Uterine smooth muscle cell (primary cell): ENCODE measurements around the gene THAP8. TPM values are rescaled to one million over a fixed set of nuclear protein-coding genes. Genes with fewer than 3 reads are reported as not detected.

Experiments used
- total RNA-seq: library from RNA; depleted of rRNA; stranded (reverse); fragments of >200 nt; gene quantifications from 2 replicates; pipeline ENCODE4 v1.2.3, GENCODE V29; 2014

Gene THAP8
- total RNA-seq = 2.4 and 3.9 TPM in 2 replicates

GRCh38 chr19:36054119-36054732 lies at the start of gene THAP8:
THAP8 (minus strand) TSS chr19:36054285; CDS start chr19:36054217, 68 bp downstream.

GRCh38 chr19:36054733-36055686 lies 925 bp upstream of the THAP8 start, which contains the start of gene WDR62:
WDR62 (plus strand) TSS chr19:36054897; CDS start chr19:36054972, 75 bp downstream.

GRCh38 chr19:36032251-36033104 lies 21.6 kb downstream of the THAP8 start, which contains the start of gene CLIP3:
CLIP3 (minus strand) TSS chr19:36032873; CDS start chr19:36032357, 516 bp downstream.

DNA sequence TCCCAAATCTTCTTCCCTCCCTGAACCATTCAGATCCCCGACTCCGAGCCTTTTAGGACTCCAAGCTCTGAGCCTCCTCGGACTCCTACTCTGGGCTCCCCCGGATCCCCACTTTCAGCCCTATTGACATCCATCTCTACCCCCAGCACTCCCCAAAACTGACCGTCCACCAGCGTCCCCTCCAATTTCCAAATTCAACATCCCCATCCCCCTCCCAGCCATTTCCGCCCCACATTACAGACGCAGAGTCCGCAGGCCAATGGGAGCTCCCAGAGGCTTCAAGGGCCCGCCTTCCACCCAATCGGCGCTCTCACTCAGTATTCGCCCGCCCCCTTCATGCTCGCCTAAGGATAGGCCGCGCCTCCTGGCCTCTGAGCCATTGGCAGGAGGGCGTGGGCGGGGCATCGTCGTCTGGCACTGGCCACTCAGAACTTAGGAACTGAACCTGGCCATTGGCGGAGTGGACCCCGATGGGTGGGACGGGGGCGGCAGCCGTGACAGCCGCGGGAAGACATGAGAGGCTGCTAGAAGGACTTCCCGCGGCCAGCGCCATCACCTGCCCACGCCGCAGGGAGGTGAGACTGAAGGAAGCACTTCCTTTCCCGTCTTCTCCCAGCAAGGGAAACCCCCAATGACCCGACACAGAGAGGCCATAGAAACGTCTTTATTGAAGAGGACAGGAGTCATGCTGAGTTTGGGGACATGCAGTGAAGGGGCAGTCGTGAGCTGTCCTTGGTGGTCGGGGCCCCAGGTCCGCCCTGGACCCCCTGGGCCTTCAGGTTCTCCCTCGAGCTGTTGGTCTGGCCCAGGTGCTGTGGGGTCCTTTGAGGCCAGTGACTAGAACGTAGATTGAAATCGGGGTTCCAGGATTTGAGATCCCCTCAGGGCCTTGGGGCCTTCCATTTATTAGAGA lies 39.8 kb downstream of the THAP8 start, which contains the start of gene ALKBH6:
TSS of gene ALKBH6 (minus strand) at position 202 of the 913 bp plus-strand sequence. CDS start 816 bp downstream, outside the sequence.

GRCh38 chr19:36008336-36008978 lies 45.6 kb downstream of the THAP8 start, which contains the start of gene SYNE4:
SYNE4 (minus strand) TSS chr19:36008813; CDS start chr19:36008681, 132 bp downstream.

DNA sequence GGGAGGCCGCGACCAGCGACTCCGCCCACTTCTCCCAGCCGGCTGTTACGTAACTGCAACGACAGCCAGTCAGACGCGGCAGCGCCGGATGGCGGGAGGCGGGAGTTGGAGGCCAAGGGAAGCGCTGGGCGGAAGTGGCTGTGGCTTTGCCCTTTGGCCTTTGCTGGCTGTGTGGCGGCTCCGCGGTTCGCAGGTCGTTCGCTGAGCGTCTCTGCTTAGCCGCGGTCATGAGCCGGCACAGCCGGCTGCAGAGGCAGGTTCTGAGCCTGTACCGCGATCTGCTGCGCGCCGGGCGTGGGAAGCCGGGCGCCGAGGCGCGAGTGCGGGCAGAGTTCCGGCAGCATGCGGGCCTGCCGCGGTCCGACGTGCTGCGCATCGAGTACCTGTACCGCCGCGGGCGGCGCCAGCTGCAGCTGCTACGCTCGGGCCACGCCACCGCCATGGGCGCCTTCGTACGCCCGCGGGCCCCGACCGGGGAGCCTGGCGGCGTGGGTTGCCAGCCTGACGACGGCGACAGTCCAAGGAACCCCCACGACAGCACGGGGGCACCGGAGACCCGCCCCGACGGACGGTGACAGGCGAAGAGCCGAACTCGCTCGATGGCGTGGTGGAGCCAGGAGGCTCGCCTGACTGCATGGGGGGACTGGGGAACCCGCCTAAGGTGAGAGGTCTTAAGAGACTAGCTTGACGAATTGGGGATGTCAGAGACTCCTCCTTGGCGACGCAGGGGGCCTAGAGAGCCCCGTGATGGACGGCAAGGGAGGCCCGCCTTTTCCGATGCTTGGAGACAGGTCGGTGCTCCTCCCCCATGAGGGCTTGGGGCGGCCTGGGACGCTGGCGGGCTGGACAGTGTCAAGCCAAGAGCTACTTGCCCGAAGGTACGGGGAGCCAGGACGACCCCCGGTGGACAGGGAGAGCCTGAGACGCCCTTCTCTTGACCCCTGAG lies 58.8 kb downstream of the THAP8 start, which contains the start of gene SDHAF1:
TSS of gene SDHAF1 (plus strand) at position 141 of the 946 bp plus-strand sequence. CDS start at position 228, 87 bp downstream.

Other genes starting within 250 kb of the THAP8 start
- gene PRODH2, start 241.4 kb downstream of the THAP8 start, total RNA-seq = not detected in 2 replicates
- under 0.01 TPM in 1 of 2 replicates, not detected in the other for gene NPHS1, start 201.8 kb downstream of the THAP8 start, total RNA-seq
- gene KIRREL2, start 197.4 kb downstream of the THAP8 start, total RNA-seq = not detected in 2 replicates
- 3.5 and 6.7 TPM in 2 replicates for gene APLP1, start 185.7 kb downstream of the THAP8 start, total RNA-seq
- gene NFKBID, start 153.7 kb downstream of the THAP8 start, total RNA-seq = 5.6 and 9.9 TPM in 2 replicates
- 0.22 and 1.5 TPM in 2 replicates for gene HCST, start 151.8 kb downstream of the THAP8 start, total RNA-seq
- not detected in 2 replicates for gene TYROBP, start 146.0 kb downstream of the THAP8 start, total RNA-seq
- 1.7 and 2.4 TPM in 2 replicates for gene LRFN3, start 117.9 kb downstream of the THAP8 start, total RNA-seq
- 9.6 and 11.1 TPM in 2 replicates for gene SDHAF1, start 59.1 kb downstream of the THAP8 start, total RNA-seq
- 0.25 TPM in 1 of 2 replicates, not detected in the other for gene SYNE4, start 45.5 kb downstream of the THAP8 start, total RNA-seq
- 15.9 and 20.0 TPM in 2 replicates for gene ALKBH6, start 40.1 kb downstream of the THAP8 start, total RNA-seq
- gene CLIP3, start 21.4 kb downstream of the THAP8 start, total RNA-seq = 5.4 and 12.6 TPM in 2 replicates
- gene WDR62, start 612 bp upstream of the THAP8 start, total RNA-seq = 6.1 and 16.3 TPM in 2 replicates
- not detected in 2 replicates for gene OVOL3, start 56.9 kb upstream of the THAP8 start, total RNA-seq
- gene POLR2I, start 60.6 kb upstream of the THAP8 start, total RNA-seq = 43.2 TPM in 2 replicates
- 240 and 342 TPM in 2 replicates for gene TBCB, start 61.2 kb upstream of the THAP8 start, total RNA-seq
- gene CAPNS1, start 85.8 kb upstream of the THAP8 start, total RNA-seq = 225 and 290 TPM in 2 replicates
- gene COX7A1, start 98.2 kb upstream of the THAP8 start, total RNA-seq = 4.5 and 12.9 TPM in 2 replicates
- gene ZNF565, start 160.4 kb upstream of the THAP8 start, total RNA-seq = 4.4 and 5.2 TPM in 2 replicates
- 92.7 and 131 TPM in 2 replicates for gene ZNF146, start 160.8 kb upstream of the THAP8 start, total RNA-seq